T-helper 2 cell (primary cell): Measurements from ENCODE around the gene FBLN1.

ENCODE experiments used
- DNase-seq, 5 experiments: peaks; one replicate each; pipeline versions ENCODE4 v3.0.0 to v3.0.0-alpha.2; 2012 to 2022

Gene FBLN1

DNA sequence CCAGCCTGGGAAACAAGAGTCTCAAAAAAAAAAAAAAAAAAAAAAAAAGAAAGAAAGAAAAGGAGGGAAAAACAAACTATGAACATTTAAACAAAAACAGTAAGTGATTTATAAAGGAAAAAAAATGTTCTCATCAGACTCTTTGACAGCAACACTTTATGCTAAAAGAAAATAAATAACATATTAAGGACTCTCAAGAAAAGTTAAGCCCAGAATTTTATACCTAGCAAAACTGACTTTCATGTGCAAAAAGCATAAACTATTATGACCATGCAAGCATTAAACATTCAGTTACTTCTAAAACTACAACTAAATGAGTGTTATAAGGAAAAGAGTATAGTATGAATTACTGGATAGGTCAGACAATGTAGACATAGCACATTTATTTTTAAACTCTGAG lies 68.4 kb downstream of the FBLN1 start:
- DNase-seq = no peak

DNA sequence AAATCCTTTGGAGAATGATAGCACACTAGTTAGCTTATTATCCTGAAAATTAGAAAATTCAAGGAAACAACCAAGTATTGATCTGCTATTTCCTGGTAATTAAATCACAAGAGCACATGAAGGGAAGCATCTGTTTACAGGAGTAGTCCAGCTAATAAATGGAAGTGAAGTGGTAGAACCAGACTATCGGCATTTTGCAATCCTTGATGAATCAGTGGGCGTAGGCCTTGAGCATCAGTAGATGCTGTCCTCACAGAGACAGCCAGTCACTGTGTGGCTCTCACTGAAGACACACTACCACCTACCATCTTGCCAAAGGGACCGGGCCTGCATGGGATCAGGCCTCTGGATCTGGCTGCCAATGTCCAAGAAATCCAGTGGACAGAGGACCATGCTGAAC lies 69.8 kb downstream of the FBLN1 start:
- DNase-seq = no peak

DNA sequence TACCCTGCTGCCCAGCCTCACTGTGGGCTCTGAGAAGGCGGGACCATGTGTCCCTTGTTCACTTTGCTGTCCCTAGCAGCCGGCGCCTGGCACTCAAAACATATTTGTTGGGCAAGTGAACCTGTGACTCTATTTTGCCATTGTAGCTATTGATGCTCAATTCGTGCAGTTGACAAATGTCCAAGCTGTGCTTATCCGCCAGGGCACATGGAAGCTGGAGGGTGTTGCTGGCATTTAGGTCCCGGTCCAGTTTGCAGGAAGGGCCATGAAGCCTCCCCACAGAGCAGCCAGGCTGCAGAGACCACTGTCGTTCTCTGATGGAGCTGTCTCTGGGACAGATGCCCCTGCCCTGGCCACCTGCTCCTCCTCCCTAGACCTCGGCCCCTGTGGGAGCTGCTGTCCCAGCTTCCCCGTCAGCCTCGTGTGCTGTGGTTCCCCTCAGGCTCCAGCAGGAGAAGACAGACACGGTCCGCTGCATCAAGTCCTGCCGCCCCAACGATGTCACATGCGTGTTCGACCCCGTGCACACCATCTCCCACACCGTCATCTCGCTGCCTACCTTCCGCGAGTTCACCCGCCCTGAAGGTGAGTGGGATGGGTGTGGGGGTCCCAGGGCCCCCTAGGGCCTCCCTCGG lies 71.5 kb downstream of the FBLN1 start:
- no peak for DNase-seq

DNA sequence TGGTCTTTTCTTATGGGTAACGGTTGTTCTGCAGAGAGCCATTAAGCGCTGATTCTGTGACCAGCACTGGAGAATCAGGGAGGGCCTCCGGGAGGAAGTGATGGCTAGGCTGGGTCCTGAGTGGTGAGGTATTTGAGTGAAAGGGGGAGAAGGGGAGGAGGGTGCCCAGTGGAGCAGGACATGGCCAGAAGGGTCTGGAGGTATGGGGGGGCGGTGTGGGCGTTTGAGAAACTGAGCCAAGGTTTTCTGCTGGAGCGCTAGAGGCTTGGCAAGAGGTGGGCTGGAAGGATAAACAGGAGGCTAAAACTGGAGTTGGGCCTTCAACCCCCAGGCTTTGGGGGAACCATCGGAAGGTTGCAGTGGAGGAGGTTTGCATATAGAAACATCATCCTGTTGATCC lies 72.5 kb downstream of the FBLN1 start:
- DNase-seq = no peak

DNA sequence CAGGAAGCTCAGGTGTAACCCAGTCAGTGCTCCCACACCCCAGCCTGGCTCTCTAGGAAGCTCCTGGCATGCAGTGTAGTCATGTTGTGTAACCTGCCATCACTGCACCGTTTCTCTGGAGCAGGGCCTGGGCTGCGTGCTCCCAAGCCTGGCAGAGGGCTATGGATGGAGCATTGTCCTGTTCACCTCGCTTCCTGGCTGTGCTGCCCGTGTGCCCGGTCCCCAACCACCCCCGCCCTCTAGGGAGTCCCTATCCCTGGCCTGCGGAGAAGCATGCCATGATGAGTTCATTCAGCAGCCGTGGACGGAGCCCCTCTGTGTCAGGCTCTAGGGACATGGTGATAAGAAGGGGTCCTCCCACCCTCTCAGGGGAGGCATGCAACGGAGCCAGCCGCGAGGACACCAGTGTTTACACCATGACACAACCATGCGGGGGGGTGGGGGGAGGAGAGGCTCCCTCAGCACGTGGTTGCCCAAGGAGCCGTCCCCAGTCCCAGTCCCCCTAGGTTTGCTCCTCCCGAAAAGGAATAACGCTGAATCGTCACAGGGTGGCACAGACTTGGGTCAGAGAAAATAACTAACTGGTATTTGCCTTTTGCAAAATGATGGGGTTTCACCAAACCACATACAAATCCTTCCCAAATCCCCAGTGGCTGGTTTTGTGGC lies 73.1 kb downstream of the FBLN1 start:
- DNase-seq = no peak

DNA sequence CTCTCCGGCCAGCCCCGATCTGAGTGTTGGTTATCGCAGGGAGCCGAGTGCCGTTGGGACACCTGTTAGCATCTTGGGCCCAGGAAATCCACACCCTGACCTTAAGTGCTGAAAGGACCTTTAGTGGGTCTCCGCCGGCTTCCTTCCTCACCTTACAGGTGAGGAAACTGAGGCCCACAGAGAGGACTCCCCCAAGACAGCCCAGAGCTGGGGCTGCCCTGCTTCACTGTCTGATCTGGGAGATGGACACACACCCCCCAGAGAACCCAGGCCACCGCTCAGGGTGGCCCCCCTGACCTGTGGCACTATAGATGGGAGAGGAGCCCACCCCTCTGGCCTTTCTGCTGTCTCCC lies 73.6 kb downstream of the FBLN1 start:
- DNase-seq = no peak

DNA sequence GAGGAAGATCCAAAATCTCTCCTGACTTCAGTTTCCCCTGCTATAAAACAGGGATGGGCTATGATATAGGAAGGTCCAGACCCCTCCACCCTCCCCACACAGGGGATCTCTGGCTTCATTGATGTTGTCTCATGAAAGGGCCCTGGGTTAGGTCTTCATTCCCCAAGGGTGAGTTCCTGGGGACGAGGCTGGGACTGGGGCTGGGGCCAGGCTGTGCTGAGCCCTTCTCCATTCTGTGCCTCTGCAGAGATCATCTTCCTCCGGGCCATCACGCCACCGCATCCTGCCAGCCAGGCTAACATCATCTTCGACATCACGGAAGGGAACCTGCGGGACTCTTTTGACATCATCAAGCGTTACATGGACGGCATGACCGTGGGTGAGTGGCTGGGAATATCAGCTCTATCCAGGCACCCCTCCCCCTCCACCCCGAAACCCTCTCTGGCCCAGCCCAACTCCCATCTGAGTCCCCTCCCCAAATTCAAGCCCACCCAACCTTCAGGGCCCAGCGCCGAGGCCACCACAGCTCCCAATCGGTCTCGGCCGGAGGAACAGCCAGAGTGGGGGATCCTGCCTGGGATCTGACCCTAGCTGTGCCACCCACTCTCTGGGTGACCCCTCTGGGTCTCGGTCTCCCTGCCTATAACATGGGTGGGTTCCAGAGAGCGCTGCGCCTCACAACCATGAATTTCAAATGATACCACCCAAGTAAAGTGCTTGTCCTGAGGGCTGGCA lies 74.2 kb downstream of the FBLN1 start:
- no peak for DNase-seq

DNA sequence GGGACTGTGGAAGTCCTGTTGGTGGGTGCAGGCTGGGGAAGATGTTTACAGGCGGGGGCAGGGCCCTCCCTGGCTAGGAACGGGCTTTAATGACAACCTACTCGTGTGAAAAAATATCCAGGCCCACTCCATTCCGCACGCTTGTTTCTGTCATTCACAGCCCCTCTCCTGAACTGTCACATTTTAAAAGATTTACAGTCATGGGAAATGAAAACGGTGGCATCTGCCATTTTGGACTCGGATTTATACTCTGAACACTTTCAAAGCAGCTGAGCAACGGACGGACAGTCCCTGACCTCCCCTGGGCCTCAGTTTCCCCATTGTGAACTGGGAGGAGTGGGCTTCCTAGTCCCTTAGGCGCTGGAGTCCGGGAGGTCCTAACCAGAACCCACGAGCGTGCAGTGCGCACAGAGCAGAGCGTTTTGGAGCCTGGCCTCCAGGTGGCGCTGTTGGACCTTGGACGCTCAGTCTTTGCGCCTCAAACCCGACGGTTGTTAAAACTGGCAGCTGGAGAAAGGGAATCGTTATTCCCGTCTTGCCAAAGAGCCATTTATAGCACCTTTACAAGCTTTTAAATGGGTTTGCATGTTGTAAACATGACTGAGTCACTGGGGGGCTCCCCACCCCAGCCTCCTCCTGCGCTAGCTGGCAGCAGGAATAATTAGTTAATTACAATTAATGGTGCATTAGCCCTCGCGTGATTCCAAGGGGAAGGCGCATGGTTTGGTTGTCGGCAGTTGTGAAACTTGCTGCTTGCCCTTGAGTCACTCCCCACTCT lies 75.3 kb downstream of the FBLN1 start:
- peak; percentile 45 to 67 (median 56) for DNase-seq

DNA sequence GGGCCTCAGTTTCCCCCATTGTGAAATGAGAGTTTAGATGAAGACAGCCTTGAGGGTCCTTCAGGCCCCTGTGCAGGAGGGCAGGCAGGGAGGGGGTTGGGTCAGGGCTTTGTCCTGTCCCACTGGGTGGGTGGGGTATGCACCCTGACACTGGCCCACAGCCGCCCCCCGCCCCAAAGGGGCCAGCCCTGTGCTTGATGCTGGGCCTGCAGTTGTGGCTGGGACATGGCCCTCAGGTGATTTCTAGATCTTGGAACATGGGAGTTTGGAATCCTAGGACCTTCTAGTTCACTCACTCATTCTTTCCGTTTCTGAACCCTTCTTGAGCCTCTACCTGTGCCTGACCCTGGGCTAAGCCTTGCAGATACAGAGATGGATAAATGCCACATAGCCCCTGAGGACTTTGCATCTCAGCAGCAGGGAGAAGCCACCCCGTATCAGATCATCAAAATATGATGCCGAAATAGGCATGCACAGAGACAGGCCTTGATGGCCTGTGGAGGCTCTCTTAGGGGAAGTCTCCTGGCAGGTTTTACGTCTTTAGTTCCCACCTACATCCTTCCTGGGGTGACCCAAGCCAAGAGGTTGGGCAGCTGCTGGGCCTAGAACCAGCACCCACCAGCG lies 76.0 kb downstream of the FBLN1 start:
- no peak for DNase-seq

DNA sequence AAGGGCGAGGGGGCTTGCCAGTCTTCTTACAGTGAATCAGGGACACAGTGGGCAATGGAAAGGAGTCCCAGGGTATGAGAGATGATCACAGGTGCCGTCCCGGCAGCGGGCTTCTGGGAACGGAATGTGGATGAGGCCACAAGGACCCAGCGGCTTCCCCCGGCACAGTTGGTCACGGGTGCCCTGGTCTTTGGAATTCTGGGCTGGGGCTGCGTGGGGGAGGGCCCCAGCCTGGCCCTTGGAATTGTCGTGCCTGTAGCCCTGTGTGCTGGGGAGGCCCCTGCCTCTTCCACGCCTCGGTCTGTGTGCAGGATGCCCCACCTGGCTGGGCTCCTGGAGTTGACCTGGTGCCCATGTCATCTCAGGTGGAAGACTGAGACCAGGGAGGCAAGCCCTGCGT lies 76.6 kb downstream of the FBLN1 start:
- DNase-seq = no peak

DNA sequence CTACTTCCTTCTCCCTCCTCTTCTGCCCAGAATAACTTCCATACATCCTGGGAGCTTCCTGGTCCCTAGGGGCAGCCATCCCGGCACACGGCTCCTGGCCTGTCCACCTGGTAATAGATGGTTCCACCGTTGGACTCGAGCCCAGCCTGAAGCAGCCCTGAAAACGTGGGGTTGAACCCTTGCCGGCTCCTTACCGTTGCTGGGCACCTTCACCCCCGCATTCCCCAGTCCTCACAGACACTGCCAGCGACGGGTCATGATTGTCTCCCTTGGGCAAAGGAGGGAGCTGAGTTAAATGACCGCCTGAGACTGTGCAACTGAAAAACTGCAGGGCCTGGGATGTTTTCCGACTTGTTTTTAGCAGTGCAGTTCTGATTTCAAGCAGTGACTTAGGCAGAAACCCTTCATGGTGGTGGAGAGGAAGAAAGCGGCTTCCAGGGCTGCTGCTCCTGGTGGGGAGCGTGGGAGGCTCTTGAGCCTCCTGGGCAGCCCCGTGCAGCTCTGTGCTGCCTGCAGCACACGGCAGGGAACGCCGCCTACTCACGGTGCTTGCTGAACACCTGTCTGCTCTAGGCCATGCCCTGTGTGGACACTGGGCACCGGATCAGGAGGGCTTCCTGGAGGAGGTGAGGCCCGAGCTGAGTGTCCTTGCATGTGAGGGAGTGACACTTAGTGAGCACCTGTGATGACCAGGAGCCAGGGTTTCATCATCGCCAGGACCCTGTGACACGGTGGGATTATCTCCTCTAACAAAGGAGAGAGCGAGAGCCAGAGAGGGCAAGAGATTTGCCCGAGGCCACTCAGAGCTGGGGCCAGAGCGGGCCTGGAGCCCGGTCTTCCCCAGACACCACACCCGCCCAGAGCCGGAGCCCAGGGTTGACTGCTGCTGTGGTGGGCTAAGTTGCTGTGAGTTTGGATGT lies 77.4 kb downstream of the FBLN1 start:
- no peak for DNase-seq

DNA sequence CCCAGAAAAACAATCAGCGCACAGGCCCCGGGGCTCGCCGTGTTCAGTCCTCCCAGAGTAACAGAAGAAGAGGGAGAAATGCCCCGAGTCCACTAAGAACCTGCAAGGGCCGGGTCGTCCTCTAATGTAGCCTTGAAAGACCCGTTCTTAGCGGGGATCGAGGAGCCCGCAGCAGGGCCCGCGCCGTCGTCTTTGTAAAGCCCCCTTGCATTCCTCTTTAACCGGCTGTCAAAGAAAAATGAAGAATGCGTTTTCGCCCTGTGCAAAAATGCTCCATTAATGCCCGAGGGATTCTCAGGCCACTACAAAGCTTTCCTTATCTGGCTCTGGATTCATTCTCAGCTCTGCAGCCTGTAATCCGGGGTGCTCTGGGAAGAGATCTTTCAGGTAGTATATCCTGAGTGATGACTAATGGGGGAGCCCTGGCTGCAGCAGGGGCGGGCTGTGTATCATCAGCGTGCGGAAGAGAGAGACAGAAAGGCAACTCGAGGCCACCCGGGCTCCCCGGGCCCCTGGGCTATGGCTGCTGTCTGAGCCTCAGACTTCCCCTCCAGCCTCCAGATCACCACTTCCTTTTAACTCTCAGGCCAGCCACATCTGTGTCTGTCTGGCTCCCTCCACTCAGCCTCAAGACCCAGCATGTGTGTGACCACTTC lies 78.2 kb downstream of the FBLN1 start:
- DNase-seq = no peak

DNA sequence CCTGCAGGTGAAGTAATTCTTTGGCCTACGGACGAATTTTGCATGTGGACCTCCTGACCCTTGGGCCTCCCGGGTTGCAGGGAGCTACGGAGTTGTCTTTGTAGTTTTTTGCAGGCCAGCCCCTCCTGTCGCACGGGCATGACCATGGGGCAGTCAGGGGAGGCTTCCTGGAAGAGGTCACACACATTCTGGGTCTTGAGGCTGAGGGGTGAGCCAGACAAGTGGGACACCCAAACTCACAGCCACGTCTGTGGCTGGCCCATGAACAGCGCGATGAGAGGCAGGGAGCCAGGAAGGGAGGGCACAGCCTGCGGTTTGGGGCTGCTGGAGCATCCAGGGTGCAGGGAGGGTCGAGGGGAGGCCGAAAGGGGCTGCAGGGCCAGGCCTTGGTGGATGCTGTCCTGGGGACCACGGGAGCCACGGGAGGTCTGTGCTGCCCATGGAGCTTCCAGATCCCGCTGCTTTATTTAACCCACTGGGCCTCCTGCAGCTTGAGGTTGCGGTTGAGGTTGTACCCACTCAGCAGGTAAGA lies 78.9 kb downstream of the FBLN1 start:
- DNase-seq = no peak

DNA sequence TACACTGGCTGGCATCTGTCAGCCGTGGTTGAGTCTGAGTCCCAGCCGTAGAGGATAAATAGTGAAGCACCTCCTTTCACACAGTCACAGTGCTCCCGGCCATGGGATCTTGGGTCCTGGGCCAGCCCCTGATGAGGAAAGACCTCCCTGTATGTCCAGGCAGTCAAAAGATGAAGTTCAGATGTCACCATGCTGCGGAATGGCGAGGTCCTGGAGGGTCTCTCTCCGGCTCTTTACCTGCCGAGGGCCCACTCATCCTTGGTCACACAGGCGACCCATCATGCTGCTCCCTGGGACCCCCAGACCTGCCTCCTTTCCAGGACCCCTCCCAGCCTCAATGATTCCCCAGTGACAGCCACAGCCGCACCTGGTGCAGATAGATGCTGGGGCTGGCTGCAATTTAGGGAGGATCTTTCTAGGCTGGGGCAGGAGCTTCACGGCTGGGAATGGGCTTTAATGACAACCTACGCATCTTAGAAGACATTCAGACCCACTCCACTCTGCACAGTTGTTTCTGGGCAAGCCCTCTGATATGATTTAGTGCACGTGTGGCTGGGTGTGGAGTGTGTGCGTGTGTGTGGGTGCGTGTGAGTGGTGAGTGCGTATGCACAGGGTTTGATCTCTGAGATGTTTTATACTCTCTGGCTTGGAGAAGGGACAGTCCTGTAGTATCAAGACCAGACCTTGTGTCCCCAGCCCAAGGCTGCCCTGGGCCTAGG lies 79.7 kb downstream of the FBLN1 start:
- DNase-seq = no peak

DNA sequence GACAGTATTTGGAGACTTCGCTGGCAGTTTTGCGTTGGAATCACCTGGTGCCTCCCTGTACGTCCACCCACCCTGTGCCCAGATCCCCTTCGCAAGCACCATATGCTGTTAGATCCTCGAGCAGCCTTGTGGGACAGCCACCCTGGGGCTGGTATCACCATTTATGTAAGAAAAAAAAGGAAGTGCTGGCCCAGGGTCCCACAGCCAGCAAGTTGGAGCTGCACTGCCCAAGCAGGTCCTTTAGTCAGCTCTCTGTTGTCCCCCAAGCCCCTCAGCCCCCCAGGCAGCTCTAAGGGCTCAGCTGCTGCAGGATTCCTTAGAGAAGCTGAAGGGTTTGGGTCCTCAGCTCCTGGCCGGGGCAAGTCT lies 80.3 kb downstream of the FBLN1 start:
- DNase-seq = no peak

DNA sequence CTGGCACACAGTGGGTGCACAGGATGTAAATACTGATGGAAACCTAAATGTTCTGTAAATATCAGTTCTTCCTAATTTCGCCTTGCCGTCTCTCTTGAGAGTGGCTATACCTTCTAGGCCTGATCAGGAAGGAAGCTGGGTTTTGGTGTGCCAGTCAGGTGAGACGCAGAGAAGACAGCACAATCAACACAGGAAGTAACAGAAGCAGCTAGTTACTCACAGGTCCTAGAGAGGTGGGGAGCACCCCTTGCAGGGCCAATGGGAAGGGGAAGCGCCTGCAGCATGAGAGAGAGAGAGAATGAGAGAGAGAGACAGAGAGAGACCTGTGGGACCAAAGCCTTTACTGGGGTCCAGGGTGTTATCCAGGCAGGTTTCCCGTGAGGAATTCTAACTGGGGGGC lies 80.8 kb downstream of the FBLN1 start:
- DNase-seq = peak in 2 of 5 experiments; percentile 20 to 66

DNA sequence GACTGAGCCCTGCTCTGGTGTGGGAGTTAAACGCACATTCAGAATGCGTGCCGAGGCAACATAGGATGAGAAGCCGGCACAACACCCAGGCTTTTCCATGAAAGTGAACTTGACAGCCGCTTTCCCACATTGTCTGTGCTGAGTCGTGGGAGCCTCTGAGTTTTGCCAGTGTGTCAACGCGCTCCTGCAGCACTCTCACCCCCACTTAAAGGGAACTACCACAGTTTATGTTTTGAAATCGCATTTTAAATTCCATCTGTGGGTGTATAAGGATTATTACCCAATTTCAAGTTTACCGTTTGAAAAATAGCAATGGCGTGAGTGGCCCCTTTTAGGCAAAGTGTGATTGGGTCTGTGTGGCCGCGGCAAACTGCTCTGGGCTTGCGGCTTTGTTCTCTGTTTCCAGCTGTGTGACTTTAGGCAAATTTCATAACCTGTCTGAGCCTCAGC lies 81.5 kb downstream of the FBLN1 start:
- DNase-seq = no peak

DNA sequence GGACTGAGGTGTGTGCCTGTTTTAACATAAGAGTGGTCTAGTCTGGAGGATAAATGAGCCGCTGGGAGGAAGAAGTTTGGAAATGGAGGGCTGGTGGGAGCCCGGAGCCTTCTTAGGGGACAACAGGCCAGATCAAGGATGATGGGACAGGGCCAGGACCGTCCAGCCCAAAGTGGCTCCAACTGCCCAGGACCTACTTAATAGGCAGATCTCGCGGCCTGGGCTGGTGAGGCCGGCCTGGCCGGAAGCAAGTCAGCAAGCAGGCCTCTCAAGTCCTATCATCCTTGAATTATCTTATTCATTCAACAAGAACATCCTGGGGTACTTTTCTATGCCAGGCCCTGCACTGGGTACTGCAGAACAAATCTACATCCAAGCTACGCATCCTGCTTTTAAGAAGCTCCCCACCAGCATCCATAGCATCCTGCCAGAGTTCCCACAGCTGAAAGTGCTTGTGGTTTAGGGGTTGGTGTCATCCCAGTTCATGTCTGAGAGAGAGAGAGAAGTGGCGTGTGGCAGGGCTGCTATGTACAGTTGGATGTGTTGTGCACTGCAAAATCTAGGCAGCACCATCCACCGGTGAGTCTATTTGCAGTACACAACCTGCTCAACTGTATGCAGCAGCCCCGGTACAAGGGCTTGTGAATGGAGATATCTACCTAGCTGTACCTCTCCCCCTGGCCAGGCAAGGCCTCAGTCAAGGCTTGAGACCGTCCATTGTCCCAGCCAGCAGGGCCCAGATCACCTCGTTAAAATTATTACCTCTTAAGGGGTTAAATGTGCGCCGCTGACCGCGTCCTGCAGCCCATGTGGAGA lies 82.1 kb downstream of the FBLN1 start:
- no peak for DNase-seq

DNA sequence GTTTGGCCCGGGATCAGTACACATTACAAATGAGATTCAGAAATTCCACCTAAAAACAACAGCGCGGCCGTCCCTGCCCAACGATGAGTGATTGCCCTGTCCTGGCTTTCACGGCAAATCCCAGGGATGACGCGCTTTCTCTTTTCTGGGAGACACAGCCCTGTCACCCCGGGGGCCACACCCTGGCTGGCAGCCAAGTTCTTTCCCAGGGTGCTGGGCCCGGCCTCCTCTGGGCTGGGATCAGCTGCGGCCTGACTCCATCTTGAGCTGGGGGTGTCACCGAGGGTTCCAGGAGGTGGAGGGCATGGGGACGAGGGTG lies 82.7 kb downstream of the FBLN1 start:
- DNase-seq = no peak
